ENCODE results near the gene NCAM2.

DNA sequence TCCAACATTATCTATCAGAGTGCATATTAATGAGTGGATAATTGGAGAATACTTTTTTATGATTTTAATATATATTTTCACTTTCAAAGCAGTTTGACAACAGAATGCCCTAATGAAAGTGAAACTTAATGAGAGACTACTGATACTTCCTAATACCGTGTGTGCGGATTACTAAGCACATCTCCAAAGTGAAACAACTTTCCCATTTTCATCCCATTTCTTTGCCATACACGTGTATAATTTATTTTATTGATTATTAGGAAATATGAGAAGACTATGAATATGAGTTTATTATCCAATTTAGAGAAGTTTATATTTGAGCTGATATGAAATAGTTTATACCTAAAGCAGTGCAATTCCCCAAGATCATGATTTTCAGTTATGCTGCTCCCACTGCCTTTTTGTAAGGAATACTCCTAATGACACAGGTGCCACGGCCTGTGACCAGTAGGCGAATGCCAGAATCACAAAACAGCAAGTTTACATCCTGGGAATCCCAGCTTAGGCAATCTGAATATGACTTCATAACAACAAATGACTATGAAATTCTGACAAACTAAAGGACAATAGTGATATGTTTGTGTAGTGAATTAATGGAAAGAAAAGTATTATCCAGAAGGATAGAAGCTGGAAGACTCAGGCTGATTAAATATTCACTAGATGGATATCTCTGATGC is 202.9 kb downstream of the NCAM2 start:
- TF ChIP-seq, protein P1, sequence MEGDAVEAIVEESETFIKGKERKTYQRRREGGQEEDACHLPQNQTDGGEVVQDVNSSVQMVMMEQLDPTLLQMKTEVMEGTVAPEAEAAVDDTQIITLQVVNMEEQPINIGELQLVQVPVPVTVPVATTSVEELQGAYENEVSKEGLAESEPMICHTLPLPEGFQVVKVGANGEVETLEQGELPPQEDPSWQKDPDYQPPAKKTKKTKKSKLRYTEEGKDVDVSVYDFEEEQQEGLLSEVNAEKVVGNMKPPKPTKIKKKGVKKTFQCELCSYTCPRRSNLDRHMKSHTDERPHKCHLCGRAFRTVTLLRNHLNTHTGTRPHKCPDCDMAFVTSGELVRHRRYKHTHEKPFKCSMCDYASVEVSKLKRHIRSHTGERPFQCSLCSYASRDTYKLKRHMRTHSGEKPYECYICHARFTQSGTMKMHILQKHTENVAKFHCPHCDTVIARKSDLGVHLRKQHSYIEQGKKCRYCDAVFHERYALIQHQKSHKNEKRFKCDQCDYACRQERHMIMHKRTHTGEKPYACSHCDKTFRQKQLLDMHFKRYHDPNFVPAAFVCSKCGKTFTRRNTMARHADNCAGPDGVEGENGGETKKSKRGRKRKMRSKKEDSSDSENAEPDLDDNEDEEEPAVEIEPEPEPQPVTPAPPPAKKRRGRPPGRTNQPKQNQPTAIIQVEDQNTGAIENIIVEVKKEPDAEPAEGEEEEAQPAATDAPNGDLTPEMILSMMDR (IDR thresholded peaks at IDR 0.05) = no peak
- no peak for TF ChIP-seq POLR2A (IDR thresholded peaks at IDR 0.05)

Data from heart left ventricle (tissue), 13 donors.